NCI-H128 (cell line): ENCODE measurements around the gene MEF2D.

Experiments
- DNase-seq: peaks from one replicate; lab custom pipeline; 2025; ENCODE audit not compliant: unreplicated experiment; lab: John Stamatoyannopoulos, UW

Gene MEF2D

GRCh38 chr1:156471496-156472490, 28.8 kb downstream of the MEF2D start:
- peak; percentile 60 for DNase-seq

DNA sequence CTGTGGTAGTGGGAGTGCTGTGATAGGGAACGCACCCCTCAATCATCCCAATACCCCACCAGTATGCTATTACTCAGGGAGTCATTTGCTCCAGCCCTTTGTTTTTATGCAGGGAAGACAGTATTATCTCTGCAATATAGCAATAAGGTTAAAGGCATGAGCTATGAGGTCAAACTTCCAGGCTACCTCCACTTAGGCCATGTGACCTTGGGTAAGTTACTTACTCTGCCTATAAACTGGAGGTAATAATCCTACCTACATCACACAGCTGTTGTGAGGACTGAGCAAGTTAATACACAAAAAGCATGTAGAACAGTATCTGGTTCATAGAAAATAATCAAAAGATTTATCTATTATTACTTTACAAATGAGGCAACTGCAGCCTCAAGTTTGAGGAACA, 30.1 kb downstream of the MEF2D start:
- no peak for DNase-seq

DNA sequence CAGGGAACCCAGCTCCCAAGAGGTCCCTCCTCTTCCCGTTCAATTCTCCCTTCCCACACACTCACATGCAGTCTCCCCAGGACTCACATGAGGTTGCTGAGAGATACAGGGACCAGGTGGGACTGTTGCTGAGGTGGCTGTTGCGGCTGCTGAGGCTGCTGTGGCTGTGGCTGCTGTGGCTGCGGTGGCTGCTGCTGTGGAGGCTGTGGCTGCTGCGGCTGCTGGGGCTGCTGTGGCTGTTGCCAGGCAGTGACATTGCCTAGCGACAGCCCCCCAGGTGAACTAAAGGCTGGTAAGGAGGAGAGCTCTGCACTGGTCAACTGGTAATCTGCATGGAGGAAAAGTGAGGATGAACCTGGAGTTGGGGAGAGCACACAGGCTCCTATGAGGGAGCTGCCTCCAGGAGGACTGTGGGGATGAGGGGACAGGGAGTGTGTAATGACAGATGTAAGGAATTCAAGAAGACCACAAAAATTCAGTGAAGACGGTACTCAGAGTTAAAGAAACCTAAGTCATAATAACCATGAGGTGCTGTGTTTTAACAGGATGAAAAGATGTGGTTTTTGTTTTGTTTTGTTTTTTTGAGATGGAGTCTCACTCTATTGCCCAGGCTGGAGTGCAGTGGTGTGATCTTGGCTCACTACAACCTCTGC, 31.8 kb downstream of the MEF2D start:
- no peak for DNase-seq

GRCh38 chr1:156467906-156468305, 32.7 kb downstream of the MEF2D start:
- no peak for DNase-seq

DNA sequence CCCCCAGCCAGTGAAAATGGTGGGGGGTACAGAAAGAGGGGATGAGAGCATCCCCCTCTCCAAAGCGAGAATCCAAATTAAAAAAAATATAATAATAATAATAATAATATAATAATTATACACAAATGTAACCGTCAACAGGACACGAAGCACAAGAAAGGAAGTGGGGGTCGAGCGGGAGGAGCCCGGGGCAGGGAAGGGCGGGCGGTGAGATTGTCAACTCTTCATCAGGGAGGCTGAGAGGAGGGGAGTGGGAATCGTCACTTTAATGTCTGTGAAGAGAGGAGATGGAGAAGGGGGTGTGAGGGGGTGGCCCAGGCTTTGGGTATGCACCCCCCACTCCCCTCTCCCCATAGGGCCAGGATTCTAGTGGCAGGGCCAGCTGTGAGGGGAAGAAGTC, 33.2 kb downstream of the MEF2D start:
- DNase-seq = no peak

DNA sequence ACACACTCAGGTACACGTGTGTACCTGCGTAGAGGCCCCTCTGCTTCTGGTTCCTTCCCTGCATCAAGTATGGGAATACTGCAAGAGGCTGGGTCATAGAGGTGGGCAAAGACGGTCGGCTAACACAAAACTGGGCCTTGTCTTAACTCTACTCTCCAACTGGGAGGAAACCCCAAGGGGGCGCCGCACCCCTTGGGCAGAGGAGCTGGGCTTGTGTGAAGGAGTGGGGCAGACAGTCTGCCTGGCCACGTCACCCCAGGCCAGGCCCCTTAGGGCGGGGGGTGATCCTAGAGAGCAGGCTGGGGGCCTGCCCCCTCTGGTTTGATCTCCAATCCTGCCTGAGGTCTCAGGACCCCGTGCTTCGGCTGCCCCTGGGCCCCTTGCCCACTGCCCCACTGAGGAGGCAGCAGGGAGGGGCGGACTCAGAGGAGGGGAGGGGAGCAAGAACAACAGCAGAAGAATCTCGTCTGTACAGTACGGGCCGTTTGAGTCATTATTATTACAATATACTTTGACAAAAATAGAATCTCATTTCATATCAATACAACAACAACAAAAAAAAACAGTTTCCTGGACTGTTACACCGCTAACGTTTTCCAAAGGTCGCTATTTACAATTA, 34.7 kb downstream of the MEF2D start:
- DNase-seq = no peak

DNA sequence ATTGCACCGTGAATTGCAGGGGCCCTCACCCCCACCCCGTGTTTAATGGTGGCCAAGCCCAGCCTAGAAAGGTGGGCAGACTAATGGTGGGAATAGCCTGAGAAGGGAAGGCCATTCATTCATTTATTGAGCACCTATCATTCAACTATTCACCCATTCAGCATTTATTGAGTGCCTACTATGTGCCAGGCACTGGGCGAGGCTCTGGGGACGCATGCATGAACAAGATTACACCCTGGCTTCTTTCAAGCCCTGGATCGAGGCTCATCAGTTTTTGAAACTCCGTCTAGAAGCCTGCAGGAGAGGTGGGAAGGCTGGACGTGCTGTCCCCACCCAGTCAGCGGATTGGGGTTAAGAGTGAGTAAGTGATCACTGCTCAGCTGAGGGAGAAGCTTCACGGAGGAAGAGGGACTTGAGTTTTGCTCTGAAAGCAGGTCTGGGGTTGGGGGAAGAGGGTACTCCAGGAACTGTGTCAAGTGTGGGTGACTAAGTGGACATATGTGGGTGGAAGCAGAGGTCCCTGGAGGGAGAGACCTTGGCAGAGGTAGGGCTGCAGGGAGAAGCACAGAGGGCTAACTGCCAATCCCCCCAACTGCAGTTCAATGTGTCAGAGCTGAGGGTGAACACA, 35.6 kb downstream of the MEF2D start:
- DNase-seq = no peak

DNA sequence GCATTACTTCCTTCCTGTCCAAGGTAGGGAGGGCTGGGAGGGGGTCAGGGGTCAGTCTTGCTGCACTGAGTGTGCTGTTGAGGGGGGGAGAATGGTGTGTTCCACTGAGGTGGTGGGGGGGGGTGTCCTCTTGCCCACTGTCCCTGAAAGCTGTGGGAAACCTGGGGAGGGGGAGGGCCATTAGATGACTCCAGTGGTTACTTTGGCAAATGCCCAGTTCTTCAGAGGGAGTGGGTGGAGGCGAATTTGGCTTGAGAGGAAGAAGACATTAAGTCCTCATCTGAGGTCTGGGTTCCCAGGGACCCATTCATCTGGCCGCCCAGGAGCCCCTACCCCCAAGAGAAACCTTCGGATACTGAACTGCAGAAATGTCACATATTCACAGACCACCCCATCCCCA, 36.2 kb downstream of the MEF2D start:
- DNase-seq = no peak

DNA sequence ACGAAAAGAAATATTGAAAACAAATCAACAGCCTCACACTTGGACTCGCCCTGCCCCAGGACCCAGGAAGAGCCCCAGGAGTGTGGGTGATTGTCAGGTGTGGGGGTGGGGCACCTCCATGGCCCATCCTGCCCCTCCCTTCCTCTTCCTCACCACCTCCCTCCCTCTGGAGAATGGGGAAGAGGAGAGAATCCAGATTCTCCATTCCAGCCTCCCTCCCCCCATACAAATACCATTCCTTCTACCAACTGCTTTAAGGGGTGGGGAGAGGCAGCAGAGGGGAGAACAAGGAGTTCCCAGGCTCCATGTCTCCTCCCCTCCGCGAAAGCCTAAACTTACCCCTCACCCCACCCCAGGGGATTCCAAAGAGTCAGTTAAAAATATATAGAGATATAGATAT, 36.7 kb downstream of the MEF2D start:
- DNase-seq = no peak

GRCh38 chr1:156462954-156463795, 37.4 kb downstream of the MEF2D start:
- no peak for DNase-seq

- DNase-seq = no peak
These were observed 38.6 kb downstream of the MEF2D start for GRCh38 chr1:156461781-156462647.

DNA sequence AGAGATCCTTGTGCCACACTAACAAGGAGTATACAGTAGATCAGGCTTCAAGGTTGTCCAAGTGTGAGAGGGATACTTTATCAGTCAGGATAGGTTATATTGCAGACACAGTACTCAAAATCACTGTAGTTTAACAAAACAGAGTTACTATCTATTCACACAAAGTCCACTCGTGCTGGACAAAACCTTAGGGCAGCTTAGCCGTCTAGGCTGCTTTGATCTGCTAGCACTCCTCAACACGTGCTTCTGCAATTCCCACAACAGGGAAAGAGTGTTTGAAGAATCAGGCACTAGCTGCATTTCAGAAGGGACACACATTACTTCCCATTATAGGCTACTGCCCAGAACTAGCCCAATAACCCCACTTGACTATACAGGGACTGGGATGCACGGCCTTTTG, 39.5 kb downstream of the MEF2D start:
- DNase-seq = no peak

DNA sequence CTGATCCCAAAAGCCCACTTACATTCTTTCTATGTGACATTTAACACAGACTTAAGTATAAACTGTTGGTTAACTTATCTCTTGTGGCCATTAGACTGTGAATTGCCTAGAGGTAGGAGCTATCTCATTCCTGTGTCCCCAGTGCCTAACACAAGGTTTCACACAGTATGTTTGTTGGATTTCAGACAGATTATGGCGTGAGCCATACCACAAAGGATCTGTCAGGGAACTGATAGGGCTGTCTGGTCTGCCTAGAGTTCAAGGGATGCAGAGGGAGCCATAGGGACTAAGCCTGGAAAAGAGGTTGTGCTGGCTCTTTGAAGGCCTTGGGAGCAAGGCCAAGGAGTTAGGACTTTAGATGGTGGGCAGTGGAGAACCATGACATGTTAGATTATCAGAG, 40.0 kb downstream of the MEF2D start:
- DNase-seq = no peak

DNA sequence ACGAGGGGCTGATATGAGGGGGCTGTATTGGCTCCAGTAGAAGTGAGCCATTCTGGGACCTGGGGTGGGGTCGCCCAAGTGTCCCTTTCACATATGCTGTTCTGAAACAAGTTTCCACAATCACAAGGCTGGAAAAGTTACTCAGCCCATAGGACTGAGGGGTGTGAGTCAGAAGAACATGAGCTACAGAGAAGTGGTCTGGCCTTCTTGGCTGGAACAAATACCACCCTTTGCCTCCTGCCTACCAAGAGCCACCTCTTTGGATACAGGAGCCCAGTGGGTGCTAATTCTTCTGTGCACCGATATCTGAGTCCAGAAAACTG, 42.4 kb downstream of the MEF2D start:
- DNase-seq = no peak

- DNase-seq = peak; percentile 99
These were observed 43.7 kb downstream of the MEF2D start for GRCh38 chr1:156456625-156457465.

DNA sequence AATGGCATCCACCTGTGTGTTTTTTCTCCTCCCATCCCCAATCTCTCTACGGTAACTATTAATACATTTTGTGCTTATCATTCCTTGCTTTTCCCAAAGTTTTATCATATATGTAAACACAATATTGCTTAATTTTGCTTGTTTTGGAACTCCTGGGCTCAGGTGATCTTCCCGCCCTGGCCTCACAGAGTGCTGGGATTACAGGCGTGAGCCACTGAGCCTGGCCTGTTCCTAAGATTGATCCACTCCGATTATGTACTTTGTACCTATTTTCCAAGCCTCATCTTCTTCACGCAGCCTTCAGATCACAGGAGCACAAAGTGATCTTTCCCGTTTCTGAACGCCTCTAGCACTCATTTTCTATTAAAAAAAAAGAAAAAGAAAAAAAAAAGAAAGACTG, 45.2 kb downstream of the MEF2D start:
- DNase-seq = no peak

DNA sequence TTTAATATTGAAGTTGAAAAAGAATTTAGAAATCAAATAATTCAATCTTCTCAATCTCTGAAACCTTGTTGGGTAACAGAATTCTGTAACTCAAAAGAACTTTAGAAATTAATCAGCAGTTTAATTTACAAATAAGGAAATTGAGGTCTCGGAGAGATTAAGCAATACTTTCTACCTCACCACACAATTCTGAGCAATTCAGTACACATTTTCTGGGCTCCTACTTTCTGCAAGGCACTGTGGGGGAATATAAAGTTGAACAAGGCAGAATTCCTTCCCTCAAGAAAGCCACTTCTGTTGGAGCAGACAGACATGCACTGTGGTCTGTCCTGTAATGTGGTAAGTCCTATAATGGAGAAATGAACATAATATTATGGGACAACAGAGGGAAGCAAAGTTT, 47.7 kb downstream of the MEF2D start:
- DNase-seq = no peak

DNA sequence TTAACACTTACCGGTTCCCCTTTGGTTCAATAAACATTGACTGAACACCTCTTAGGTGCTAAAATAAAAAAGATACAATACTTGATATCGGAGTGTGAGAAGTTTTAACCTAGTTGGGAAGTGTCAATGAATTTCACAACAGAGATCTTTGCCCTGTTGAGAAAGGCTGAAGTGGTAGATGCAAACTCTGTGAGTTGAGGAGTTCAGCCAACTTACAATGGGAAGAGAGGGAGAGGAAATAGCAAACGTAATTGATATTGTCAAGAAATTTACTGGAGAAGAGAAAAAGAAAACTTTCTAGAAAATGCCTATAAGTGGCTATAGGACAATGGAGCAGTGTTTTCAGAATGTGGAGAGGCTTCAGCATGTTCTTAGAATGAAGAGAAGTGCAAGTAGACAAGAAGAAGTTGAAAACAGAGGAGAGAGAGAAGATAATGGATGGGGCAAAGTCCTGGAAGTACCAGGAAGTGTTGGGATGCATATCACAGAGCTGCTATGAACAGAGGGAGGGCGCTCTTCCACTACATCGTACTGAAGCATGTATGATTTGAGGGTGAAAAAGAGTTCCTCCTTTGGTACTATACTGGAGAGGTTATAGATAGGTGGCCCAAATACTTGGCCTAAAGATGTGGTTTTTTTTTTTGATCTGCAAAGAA, 48.9 kb downstream of the MEF2D start:
- DNase-seq = no peak
